Effector memory CD8-positive, alpha-beta T cell (primary cell): ENCODE measurements around the gene GHR.
A peak's percentile ranks its signal among the peaks of the same experiment; 100 is the strongest.
"Not testable (repeated sequence)": the region's sequence is repeated elsewhere in the genome, so short reads cannot be mapped to it uniquely, and the experiment has no call there.

Source experiments
- ATAC-seq: fragments of 150-1000 bp; cut with Tn5 transposase; replicated peaks from 2 replicates; pipeline ENCODE4 v1.10.0; 2021; ENCODE audit warnings: mild to moderate bottlenecking, moderate library complexity
- DNase-seq, 3 experiments: peaks; one replicate each; pipeline ENCODE4 v3.0.0; 2021
- H3K27ac Mint-ChIP-seq, 2 donors: one replicate each; pipeline ENCODE4 v1.8.0; 2022; ENCODE audit warnings: mild to moderate bottlenecking in 2 of 2, mixed read lengths in 2 of 2, moderate library complexity in 2 of 2
- H3K27me3 Mint-ChIP-seq, 2 donors: one replicate each; pipeline ENCODE4 v1.8.0; 2022; ENCODE audit warnings: mixed read lengths in 2 of 2
- H3K36me3 Mint-ChIP-seq: one replicate; pipeline ENCODE4 v1.8.0; 2022; ENCODE audit warnings: mild to moderate bottlenecking, moderate library complexity, mixed read lengths; ENCODE audit not compliant: insufficient read depth
- H3K4me1 Mint-ChIP-seq, 2 donors: one replicate each; pipeline ENCODE4 v1.8.0; 2022; ENCODE audit warnings: low read depth in 2 of 2, mixed read lengths in 2 of 2
- H3K4me3 Mint-ChIP-seq, 2 donors: one replicate each; pipeline ENCODE4 v1.8.0; 2022; ENCODE audit warnings: mild to moderate bottlenecking in 2 of 2, mixed read lengths in 2 of 2, moderate library complexity in 2 of 2
- H3K9me3 Mint-ChIP-seq, 2 donors: one replicate each; pipeline ENCODE4 v1.8.0; 2022; ENCODE audit warnings: mixed read lengths in 2 of 2

GHR gene

GRCh38 chr5:42668254-42668653 is 245.0 kb downstream of the GHR start:
- Mint-ChIP-seq H3K4me3 (no peak overlapping the region), H3K36me3 (no peaks in the 10 kb centered on the region), H3K27me3 (peaks cover 23% of the 10 kb centered on the region in 2 donors), H3K27ac (no peak overlapping the region), H3K9me3 (no peaks in the 10 kb centered on the region), H3K4me1 (no peaks in the 10 kb centered on the region)
- ATAC-seq (no peak), DNase-seq (no peak)

- no peak for DNase-seq
- no peaks in the 10 kb centered on the region for H3K36me3 Mint-ChIP-seq
- H3K9me3 Mint-ChIP-seq: no peaks in the 10 kb centered on the region
- H3K4me1 Mint-ChIP-seq: peaks cover 0 to 5% of the 10 kb centered on the region in 2 donors
- ATAC-seq: no peak
- no peak overlapping the region for H3K27ac Mint-ChIP-seq
- H3K4me3 Mint-ChIP-seq: no peak overlapping the region
- peaks cover 14 to 22% of the 10 kb centered on the region in 2 donors for H3K27me3 Mint-ChIP-seq
Observed at GRCh38 chr5:42672925-42673324, 249.7 kb downstream of the GHR start.

GRCh38 chr5:42675602-42676001 is 252.4 kb downstream of the GHR start:
- DNase-seq (no peak), ATAC-seq (no peak)
- Mint-ChIP-seq H3K27me3 (peaks cover 4 to 12% of the 10 kb centered on the region in 2 donors), H3K27ac (no peak overlapping the region), H3K4me1 (peaks cover 0 to 5% of the 10 kb centered on the region in 2 donors), H3K36me3 (no peaks in the 10 kb centered on the region), H3K4me3 (no peak overlapping the region), H3K9me3 (no peaks in the 10 kb centered on the region)

- H3K27me3 Mint-ChIP-seq: peaks cover 0 to 12% of the 10 kb centered on the region in 2 donors
Observed at GRCh38 chr5:42676362-42676761, 253.1 kb downstream of the GHR start.

GRCh38 chr5:42677156-42677842 is 254.1 kb downstream of the GHR start:
- Mint-ChIP-seq H3K27me3 (peaks cover 0 to 12% of the 10 kb centered on the region in 2 donors), H3K4me1 (peaks cover 0 to 5% of the 10 kb centered on the region in 2 donors)
- no peak for ATAC-seq

More at GRCh38 chr5:42676362-42676761, 253.1 kb downstream of the GHR start:
- peaks cover 0 to 5% of the 10 kb centered on the region in 2 donors for H3K4me1 Mint-ChIP-seq
- no peaks in the 10 kb centered on the region for H3K9me3 Mint-ChIP-seq
- no peak overlapping the region for H3K27ac Mint-ChIP-seq
- DNase-seq (no peak), ATAC-seq (no peak)
- H3K36me3 Mint-ChIP-seq: no peaks in the 10 kb centered on the region
- H3K4me3 Mint-ChIP-seq: no peak overlapping the region

GRCh38 chr5:42680046-42680445 is 256.8 kb downstream of the GHR start:
- Mint-ChIP-seq H3K27ac (no peak overlapping the region), H3K4me1 (peaks cover 0 to 4% of the 10 kb centered on the region in 2 donors), H3K27me3 (peaks cover 0 to 5% of the 10 kb centered on the region in 2 donors), H3K9me3 (peaks cover 0 to 4% of the 10 kb centered on the region in 2 donors), H3K4me3 (no peak overlapping the region), H3K36me3 (no peaks in the 10 kb centered on the region)
- no peak for DNase-seq
- no peak for ATAC-seq

More at GRCh38 chr5:42677156-42677842, 254.1 kb downstream of the GHR start:
- DNase-seq: no peak
- no peaks in the 10 kb centered on the region for H3K36me3 Mint-ChIP-seq
- no peaks in the 10 kb centered on the region for H3K9me3 Mint-ChIP-seq
- H3K4me3 Mint-ChIP-seq: no peak overlapping the region
- no peak overlapping the region for H3K27ac Mint-ChIP-seq

- not testable (repeated sequence) for H3K4me3 Mint-ChIP-seq, H3K27ac Mint-ChIP-seq, H3K9me3 Mint-ChIP-seq, H3K36me3 Mint-ChIP-seq, ATAC-seq, DNase-seq, H3K4me1 Mint-ChIP-seq
- peaks cover 0 to 11% of the 10 kb centered on the region in 2 donors for H3K27me3 Mint-ChIP-seq
Observed at GRCh38 chr5:42685078-42685477, 261.8 kb downstream of the GHR start.

- Mint-ChIP-seq H3K9me3 (peaks cover 0 to 3% of the 10 kb centered on the region in 2 donors), H3K36me3 (no peaks in the 10 kb centered on the region), H3K4me3 (no peak overlapping the region), H3K27me3 (peaks cover 9 to 11% of the 10 kb centered on the region in 2 donors), H3K27ac (no peak overlapping the region), H3K4me1 (no peaks in the 10 kb centered on the region)
- ATAC-seq (no peak), DNase-seq (no peak)
Observed at GRCh38 chr5:42689391-42689790, 266.2 kb downstream of the GHR start.

GRCh38 chr5:42691413-42691937 is 268.2 kb downstream of the GHR start:
- Mint-ChIP-seq H3K36me3 (no peaks in the 10 kb centered on the region), H3K4me3 (no peak overlapping the region), H3K27me3 (peaks cover 8 to 22% of the 10 kb centered on the region in 2 donors), H3K4me1 (no peaks in the 10 kb centered on the region), H3K9me3 (no peaks in the 10 kb centered on the region), H3K27ac (no peak overlapping the region)
- DNase-seq (no peak), ATAC-seq (no peak)

- no peak overlapping the region for H3K4me3 Mint-ChIP-seq
- H3K27ac Mint-ChIP-seq: no peak overlapping the region
- H3K9me3 Mint-ChIP-seq: no peaks in the 10 kb centered on the region
- DNase-seq: no peak
- H3K4me1 Mint-ChIP-seq: no peaks in the 10 kb centered on the region
- ATAC-seq: no peak
- H3K36me3 Mint-ChIP-seq: no peaks in the 10 kb centered on the region
- peaks cover 11 to 29% of the 10 kb centered on the region in 2 donors for H3K27me3 Mint-ChIP-seq
Observed at GRCh38 chr5:42701351-42702059, 278.3 kb downstream of the GHR start.

GRCh38 chr5:42703238-42703637 is 280.0 kb downstream of the GHR start:
- Mint-ChIP-seq H3K27me3 (peaks cover 0 to 14% of the 10 kb centered on the region in 2 donors), H3K4me3 (no peak overlapping the region), H3K4me1 (no peaks in the 10 kb centered on the region), H3K9me3 (no peaks in the 10 kb centered on the region), H3K27ac (no peak overlapping the region), H3K36me3 (no peaks in the 10 kb centered on the region)
- DNase-seq (no peak), ATAC-seq (no peak)

GRCh38 chr5:42715785-42716184 is 292.5 kb downstream of the GHR start:
- no peaks in the 10 kb centered on the region for H3K9me3 Mint-ChIP-seq
- no peak overlapping the region for H3K27ac Mint-ChIP-seq
- H3K4me3 Mint-ChIP-seq: no peak overlapping the region
- peaks cover 25 to 27% of the 10 kb centered on the region in 2 donors for H3K27me3 Mint-ChIP-seq
- ATAC-seq (no peak), DNase-seq (no peak)
- no peaks in the 10 kb centered on the region for H3K36me3 Mint-ChIP-seq
- peaks cover 16% of the 10 kb centered on the region in 2 donors for H3K4me1 Mint-ChIP-seq

GRCh38 chr5:42718591-42718990 is 295.4 kb downstream of the GHR start:
- H3K9me3 Mint-ChIP-seq: no peaks in the 10 kb centered on the region
- ATAC-seq: peak; percentile 88
- peaks cover 13 to 15% of the 10 kb centered on the region in 2 donors for H3K27me3 Mint-ChIP-seq
- peak overlapping the region; percentile 37 to 47 for H3K4me3 Mint-ChIP-seq
- DNase-seq: peak in 1 of 3 experiments; percentile 12
- H3K27ac Mint-ChIP-seq: peak overlapping the region; percentile 3 to 66
- no peaks in the 10 kb centered on the region for H3K36me3 Mint-ChIP-seq
- peaks cover 16 to 18% of the 10 kb centered on the region in 2 donors for H3K4me1 Mint-ChIP-seq
